Liver (tissue), 9 donors: ENCODE results near the gene CCSAP. TPM values are rescaled to one million over a fixed set of nuclear protein-coding genes. Genes with fewer than 3 reads are reported as not detected.

ENCODE experiments used
- DNase-seq: peaks from one replicate; pipeline ENCODE4 v3.0.0-alpha.2; 2017; ENCODE audit warnings: low spot score
- H3K27ac ChIP-seq, 2 donors: one replicate each; pipeline ENCODE4 v1.7.0; 2013; ENCODE audit warnings: inconsistent platforms in 2 of 2, low read length in 2 of 2, control low read depth in 1 of 2, low read depth in 1 of 2, mild to moderate bottlenecking in 1 of 2
- H3K27me3 ChIP-seq, 4 donors: one replicate each; pipeline versions ENCODE4 v1.6.1 to v1.7.0; 2013; ENCODE audit warnings: low read length in 3 of 4, inconsistent platforms in 1 of 4, mild to moderate bottlenecking in 1 of 4, moderate library complexity in 1 of 4; ENCODE audit not compliant: control insufficient read depth in 4 of 4, insufficient read depth in 4 of 4
- H3K36me3 ChIP-seq, 4 donors: one replicate each; pipeline versions ENCODE4 v1.6.1 to v1.7.0; 2013; ENCODE audit warnings: low read length in 3 of 4, mild to moderate bottlenecking in 3 of 4, low read depth in 1 of 4, moderate library complexity in 1 of 4; ENCODE audit not compliant: control insufficient read depth in 4 of 4, insufficient read depth in 3 of 4
- H3K4me1 ChIP-seq, 4 donors: one replicate each; pipeline versions ENCODE4 v1.6.1 to v1.7.0; 2013; ENCODE audit warnings: low read length in 3 of 4, mild to moderate bottlenecking in 3 of 4, moderate library complexity in 1 of 4; ENCODE audit not compliant: control insufficient read depth in 4 of 4, insufficient read depth in 4 of 4
- H3K4me3 ChIP-seq, 3 donors: one replicate each; pipeline versions ENCODE4 v1.6.1 to v1.7.0; 2013; ENCODE audit warnings: low read length in 3 of 3, control low read depth in 1 of 3, low read depth in 1 of 3, mild to moderate bottlenecking in 1 of 3
- H3K9ac ChIP-seq, 2 donors: one replicate each; pipeline ENCODE4 v1.7.0; 2013; ENCODE audit warnings: low read length in 2 of 2, mild to moderate bottlenecking in 2 of 2, moderate library complexity in 2 of 2, control low read depth in 1 of 2, low read depth in 1 of 2
- H3K9me3 ChIP-seq, 4 donors: one replicate each; pipeline versions ENCODE4 v1.6.1 to v1.7.0; 2013; ENCODE audit warnings: low read length in 3 of 4; ENCODE audit not compliant: control insufficient read depth in 4 of 4
- EGR1 ChIP-seq, 2 donors: IDR thresholded peaks; 2 replicates each; pipeline ENCODE4 v1.6.1; 2016 to 2018; ENCODE audit warnings: antibody characterized with exemption in 2 of 2, low read depth in 2 of 2
- FOXA1 ChIP-seq: IDR thresholded peaks from 2 replicates; pipeline ENCODE4 v1.6.1; 2016; ENCODE audit warnings: antibody characterized with exemption
- FOXA2 ChIP-seq: IDR thresholded peaks from 2 replicates; pipeline ENCODE4 v1.6.1; 2016; ENCODE audit warnings: antibody characterized with exemption
- GABPA ChIP-seq, 2 donors: IDR thresholded peaks in 1 of 2; conservative IDR thresholded peaks in 1 of 2; 2 replicates each; pipeline ENCODE4 v1.6.1; 2016; ENCODE audit warnings: antibody characterized with exemption in 2 of 2, mild to moderate bottlenecking in 1 of 2, moderate library complexity in 1 of 2
- HNF4A ChIP-seq, 2 donors: conservative IDR thresholded peaks; 2 replicates each; pipeline ENCODE4 v1.6.1; 2016; ENCODE audit warnings: antibody characterized with exemption in 2 of 2, mild to moderate bottlenecking in 2 of 2
- JUND ChIP-seq, 2 donors: IDR thresholded peaks; 2 replicates each; pipeline ENCODE4 v1.6.1; 2016; ENCODE audit warnings: antibody characterized with exemption in 2 of 2
- NR2F2 ChIP-seq: IDR thresholded peaks from 2 replicates; pipeline ENCODE4 v1.6.1; 2016; ENCODE audit warnings: antibody characterized with exemption
- RAD21 ChIP-seq, 2 donors: IDR thresholded peaks; 2 replicates each; pipeline ENCODE4 v1.6.1; 2016; ENCODE audit warnings: antibody characterized with exemption in 2 of 2, mild to moderate bottlenecking in 2 of 2
- RXRA ChIP-seq, 2 donors: IDR thresholded peaks; 2 replicates each; pipeline ENCODE4 v1.6.1; 2017 to 2018; ENCODE audit warnings: antibody characterized with exemption in 2 of 2, mild to moderate bottlenecking in 1 of 2
- SP1 ChIP-seq: IDR thresholded peaks from 2 replicates; pipeline ENCODE4 v1.6.1; 2018; ENCODE audit warnings: antibody characterized with exemption, mild to moderate bottlenecking
- YY1 ChIP-seq: IDR thresholded peaks from 2 replicates; pipeline ENCODE4 v1.6.1; 2016; ENCODE audit warnings: antibody characterized with exemption, mild to moderate bottlenecking
- WGBS: extraction: QIAGEN DNeasy Blood & Tissue Kit; methylation state at CpG from one replicate; pipeline ENCODE4 v1.1.7; 2013; 5-methylcytosine and 5-hydroxymethylcytosine counted together
- polyA plus RNA-seq, 2 donors: library from polyadenylated mRNA; stranded (reverse) in 1 of 2; unstranded in 1 of 2; fragments of 200-250 nt in 1 of 2; fragments of >200 nt in 1 of 2; fragmentation: Nextera tagmentation in 1 of 2; extraction: Ambion mirVana in 1 of 2; gene quantifications; one replicate each; pipeline versions ENCODE4 v1.2.1 to v1.2.3, GENCODE V29; 2013 to 2015
- total RNA-seq, 2 donors: library from RNA; depleted of rRNA; stranded (reverse); fragments of >200 nt; gene quantifications; one replicate each; pipeline ENCODE4 v1.2.3, GENCODE V29; 2014
- TF ChIP-seq, protein P1 (sequence below): IDR thresholded peaks from 2 replicates; pipeline ENCODE4 v1.6.1; 2016; ENCODE audit warnings: antibody characterized with exemption
- TF ChIP-seq, protein P2 (sequence below): fragments of 150-350 bp; IDR thresholded peaks from 2 replicates; pipeline ENCODE4 v1.5.1; 2017; ENCODE audit warnings: improper control_type of control experiment, low read depth, low read length; ENCODE audit not compliant: missing input control
- TF ChIP-seq, protein P3 (sequence below): IDR thresholded peaks from 2 replicates; pipeline ENCODE4 v1.6.1; 2016; ENCODE audit warnings: antibody characterized with exemption
- TF ChIP-seq, protein P4 (sequence below): IDR thresholded peaks from 2 replicates; pipeline ENCODE4 v1.6.1; 2016; ENCODE audit warnings: antibody characterized with exemption, mild to moderate bottlenecking
- TF ChIP-seq, protein P5 (sequence below): IDR thresholded peaks from 2 replicates; pipeline ENCODE4 v1.6.1; 2016; ENCODE audit warnings: antibody characterized with exemption
- donor health status: healthy.
- donor health status: healthy.
- donor health status: healthy.
- donor health status: healthy.
- donor health status: healthy.

CCSAP gene
- total and polyA plus RNA-seq, 4 donors = 0.77 to 4.6 (median 1.7) TPM

DNA sequence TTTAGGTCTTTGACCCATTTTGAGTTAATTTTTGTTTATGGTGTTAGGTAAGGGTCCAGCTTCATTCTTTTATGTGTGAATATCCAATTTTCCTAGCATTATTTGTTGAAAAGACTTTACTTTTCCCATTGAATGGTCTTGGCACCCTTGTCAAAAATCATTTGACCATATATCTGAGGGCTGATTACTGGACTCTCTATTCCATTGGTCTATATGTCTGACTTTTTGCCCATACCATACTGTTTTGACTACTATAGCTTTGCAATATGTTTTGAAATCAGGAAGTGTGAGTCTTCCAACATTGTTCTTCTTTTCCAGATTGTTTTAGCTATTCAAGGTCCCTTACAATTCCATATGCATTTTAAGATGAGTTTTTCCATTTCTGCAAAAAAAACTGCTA is 11.4 kb upstream of the CCSAP start:
- Histone ChIP-seq H3K4me3 (no peak overlapping the region), H3K27me3 (no peaks in the 10 kb centered on the region)
- TF ChIP-seq EGR1 (IDR thresholded peaks at IDR 0.05; ENCODE audit: low read depth in 2 of 2) = no peak
- TF ChIP-seq JUND (IDR thresholded peaks at IDR 0.05) = no peak
- TF ChIP-seq RAD21 (IDR thresholded peaks at IDR 0.05) = no peak
- no peak for TF ChIP-seq FOXA1
- no peak for TF ChIP-seq NR2F2
- no peak for TF ChIP-seq HNF4A (conservative IDR thresholded peaks at IDR 0.05)
- TF ChIP-seq, protein P1, sequence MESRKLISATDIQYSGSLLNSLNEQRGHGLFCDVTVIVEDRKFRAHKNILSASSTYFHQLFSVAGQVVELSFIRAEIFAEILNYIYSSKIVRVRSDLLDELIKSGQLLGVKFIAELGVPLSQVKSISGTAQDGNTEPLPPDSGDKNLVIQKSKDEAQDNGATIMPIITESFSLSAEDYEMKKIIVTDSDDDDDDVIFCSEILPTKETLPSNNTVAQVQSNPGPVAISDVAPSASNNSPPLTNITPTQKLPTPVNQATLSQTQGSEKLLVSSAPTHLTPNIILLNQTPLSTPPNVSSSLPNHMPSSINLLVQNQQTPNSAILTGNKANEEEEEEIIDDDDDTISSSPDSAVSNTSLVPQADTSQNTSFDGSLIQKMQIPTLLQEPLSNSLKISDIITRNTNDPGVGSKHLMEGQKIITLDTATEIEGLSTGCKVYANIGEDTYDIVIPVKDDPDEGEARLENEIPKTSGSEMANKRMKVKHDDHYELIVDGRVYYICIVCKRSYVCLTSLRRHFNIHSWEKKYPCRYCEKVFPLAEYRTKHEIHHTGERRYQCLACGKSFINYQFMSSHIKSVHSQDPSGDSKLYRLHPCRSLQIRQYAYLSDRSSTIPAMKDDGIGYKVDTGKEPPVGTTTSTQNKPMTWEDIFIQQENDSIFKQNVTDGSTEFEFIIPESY = no peak
- no peak for TF ChIP-seq SP1
- no peak for TF ChIP-seq YY1
- TF ChIP-seq, protein P2, sequence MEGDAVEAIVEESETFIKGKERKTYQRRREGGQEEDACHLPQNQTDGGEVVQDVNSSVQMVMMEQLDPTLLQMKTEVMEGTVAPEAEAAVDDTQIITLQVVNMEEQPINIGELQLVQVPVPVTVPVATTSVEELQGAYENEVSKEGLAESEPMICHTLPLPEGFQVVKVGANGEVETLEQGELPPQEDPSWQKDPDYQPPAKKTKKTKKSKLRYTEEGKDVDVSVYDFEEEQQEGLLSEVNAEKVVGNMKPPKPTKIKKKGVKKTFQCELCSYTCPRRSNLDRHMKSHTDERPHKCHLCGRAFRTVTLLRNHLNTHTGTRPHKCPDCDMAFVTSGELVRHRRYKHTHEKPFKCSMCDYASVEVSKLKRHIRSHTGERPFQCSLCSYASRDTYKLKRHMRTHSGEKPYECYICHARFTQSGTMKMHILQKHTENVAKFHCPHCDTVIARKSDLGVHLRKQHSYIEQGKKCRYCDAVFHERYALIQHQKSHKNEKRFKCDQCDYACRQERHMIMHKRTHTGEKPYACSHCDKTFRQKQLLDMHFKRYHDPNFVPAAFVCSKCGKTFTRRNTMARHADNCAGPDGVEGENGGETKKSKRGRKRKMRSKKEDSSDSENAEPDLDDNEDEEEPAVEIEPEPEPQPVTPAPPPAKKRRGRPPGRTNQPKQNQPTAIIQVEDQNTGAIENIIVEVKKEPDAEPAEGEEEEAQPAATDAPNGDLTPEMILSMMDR = no peak

DNA sequence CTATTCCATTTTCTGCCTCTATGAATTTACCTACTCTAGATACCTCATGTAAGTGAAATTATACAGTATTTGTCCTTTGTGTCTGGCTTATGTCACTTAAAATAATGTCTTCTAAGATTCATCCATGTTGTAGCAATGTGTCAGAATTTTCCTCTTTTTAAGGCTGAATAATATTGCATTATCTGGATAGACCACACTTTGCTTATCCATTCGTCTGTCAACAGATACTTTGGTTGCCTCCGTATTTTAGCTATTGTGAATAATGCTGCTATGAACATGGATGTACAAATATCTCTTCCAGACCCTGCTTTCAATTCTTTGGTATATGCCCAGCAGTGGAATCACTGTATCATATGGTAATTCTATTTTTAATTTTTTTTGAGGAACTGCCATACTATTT is 10.1 kb upstream of the CCSAP start:
- TF ChIP-seq JUND (IDR thresholded peaks at IDR 0.05) (no peak), EGR1 (IDR thresholded peaks at IDR 0.05; ENCODE audit: low read depth in 2 of 2) (no peak)
- DNase-seq = no peak
- no peaks in the 10 kb centered on the region for H3K36me3 ChIP-seq
- no peaks in the 10 kb centered on the region for H3K27me3 ChIP-seq
- no peak overlapping the region for H3K4me3 ChIP-seq
- H3K27ac ChIP-seq = no peak overlapping the region
- no peak overlapping the region for H3K9ac ChIP-seq
- no peaks in the 10 kb centered on the region for H3K4me1 ChIP-seq
- peaks cover 0 to 6% (median 2%) of the 10 kb centered on the region in 4 donors for H3K9me3 ChIP-seq
- 90% methylated on average over 2 of the region's 2 CpGs for WGBS

More for the DNA sequence above, 11.4 kb upstream of the CCSAP start:
- Histone ChIP-seq H3K27ac (no peak overlapping the region), H3K4me1 (no peaks in the 10 kb centered on the region), H3K9ac (no peak overlapping the region), H3K9me3 (peaks cover 0 to 6% (median 2%) of the 10 kb centered on the region in 4 donors), H3K36me3 (no peaks in the 10 kb centered on the region)
- DNase-seq = no peak

DNA sequence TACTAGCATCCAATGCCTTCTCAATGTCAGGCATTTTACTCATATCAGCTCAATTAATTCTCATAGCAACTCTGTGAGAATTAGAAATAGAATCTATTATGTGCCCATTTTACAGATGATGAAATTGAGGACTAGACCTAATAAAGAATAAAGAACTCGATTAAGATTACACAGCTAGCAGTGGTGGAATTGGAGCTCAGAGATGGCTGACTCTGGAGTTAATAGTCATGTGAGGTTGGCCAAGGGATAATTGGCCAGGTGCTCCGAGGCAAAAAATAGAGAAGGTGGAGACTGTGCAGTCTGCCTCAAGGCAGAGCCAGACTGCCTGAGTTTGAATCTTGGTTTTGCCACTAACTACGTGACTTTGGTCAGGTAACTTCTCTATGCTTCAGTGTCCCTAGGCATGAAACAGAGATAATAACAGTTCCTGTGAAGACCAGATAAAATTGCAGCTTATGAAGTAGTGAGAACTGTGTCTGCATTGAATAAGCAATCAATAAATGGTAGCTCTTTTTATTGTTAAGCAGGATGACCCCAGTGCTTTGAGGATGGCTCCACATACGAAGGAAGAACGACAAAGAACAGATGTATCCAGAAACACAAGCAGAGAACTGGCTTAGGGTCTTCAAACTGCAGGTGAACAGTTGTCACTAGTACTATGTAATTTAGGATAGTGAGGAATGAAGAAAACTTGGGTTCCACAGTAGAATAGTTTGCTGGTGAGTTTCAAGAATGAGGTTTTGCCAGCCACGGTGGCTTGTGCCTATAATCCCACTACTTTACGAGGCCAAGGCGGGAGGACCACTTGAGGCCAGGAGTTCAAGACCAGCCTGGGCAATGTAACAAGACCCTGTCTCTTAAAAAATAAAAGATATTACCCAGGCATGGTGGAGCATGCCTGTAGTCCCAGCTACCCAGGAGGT is 6.9 kb upstream of the CCSAP start:
- WGBS = 83% methylated on average over 8 of the region's 8 CpGs
- Histone ChIP-seq H3K36me3 (no peaks in the 10 kb centered on the region), H3K27me3 (no peaks in the 10 kb centered on the region), H3K9ac (no peak overlapping the region), H3K9me3 (peaks cover 0 to 6% (median 2%) of the 10 kb centered on the region in 4 donors), H3K27ac (no peak overlapping the region), H3K4me1 (no peaks in the 10 kb centered on the region), H3K4me3 (no peak overlapping the region)
- DNase-seq = no peak
- no peak for TF ChIP-seq EGR1 (IDR thresholded peaks at IDR 0.05; ENCODE audit: low read depth in 2 of 2)
- TF ChIP-seq FOXA2 = no peak
- TF ChIP-seq GABPA (IDR thresholded peaks at IDR 0.05 in 1 of 2, conservative IDR thresholded peaks at IDR 0.05 in 1 of 2) = no peak
- no peak for TF ChIP-seq HNF4A (conservative IDR thresholded peaks at IDR 0.05)
- TF ChIP-seq, protein P3, sequence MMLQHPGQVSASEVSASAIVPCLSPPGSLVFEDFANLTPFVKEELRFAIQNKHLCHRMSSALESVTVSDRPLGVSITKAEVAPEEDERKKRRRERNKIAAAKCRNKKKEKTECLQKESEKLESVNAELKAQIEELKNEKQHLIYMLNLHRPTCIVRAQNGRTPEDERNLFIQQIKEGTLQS = no peak
- TF ChIP-seq JUND (IDR thresholded peaks at IDR 0.05) = no peak
- TF ChIP-seq, protein P4, sequence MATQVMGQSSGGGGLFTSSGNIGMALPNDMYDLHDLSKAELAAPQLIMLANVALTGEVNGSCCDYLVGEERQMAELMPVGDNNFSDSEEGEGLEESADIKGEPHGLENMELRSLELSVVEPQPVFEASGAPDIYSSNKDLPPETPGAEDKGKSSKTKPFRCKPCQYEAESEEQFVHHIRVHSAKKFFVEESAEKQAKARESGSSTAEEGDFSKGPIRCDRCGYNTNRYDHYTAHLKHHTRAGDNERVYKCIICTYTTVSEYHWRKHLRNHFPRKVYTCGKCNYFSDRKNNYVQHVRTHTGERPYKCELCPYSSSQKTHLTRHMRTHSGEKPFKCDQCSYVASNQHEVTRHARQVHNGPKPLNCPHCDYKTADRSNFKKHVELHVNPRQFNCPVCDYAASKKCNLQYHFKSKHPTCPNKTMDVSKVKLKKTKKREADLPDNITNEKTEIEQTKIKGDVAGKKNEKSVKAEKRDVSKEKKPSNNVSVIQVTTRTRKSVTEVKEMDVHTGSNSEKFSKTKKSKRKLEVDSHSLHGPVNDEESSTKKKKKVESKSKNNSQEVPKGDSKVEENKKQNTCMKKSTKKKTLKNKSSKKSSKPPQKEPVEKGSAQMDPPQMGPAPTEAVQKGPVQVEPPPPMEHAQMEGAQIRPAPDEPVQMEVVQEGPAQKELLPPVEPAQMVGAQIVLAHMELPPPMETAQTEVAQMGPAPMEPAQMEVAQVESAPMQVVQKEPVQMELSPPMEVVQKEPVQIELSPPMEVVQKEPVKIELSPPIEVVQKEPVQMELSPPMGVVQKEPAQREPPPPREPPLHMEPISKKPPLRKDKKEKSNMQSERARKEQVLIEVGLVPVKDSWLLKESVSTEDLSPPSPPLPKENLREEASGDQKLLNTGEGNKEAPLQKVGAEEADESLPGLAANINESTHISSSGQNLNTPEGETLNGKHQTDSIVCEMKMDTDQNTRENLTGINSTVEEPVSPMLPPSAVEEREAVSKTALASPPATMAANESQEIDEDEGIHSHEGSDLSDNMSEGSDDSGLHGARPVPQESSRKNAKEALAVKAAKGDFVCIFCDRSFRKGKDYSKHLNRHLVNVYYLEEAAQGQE = no peak
- TF ChIP-seq, protein P5, sequence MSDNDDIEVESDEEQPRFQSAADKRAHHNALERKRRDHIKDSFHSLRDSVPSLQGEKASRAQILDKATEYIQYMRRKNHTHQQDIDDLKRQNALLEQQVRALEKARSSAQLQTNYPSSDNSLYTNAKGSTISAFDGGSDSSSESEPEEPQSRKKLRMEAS = no peak
- TF ChIP-seq RXRA (IDR thresholded peaks at IDR 0.05) = no peak
- TF ChIP-seq, protein P2 = no peak
- no peak for TF ChIP-seq RAD21 (IDR thresholded peaks at IDR 0.05)
- no peak for TF ChIP-seq YY1
